SJCRH30 (cell line): ENCODE data around the gene STK32B. TPM values are rescaled to one million over a fixed set of nuclear protein-coding genes. Genes with fewer than 3 reads are reported as not detected.
"Not testable (repeated sequence)": the region's sequence is repeated elsewhere in the genome, so short reads cannot be mapped to it uniquely, and the experiment has no call there.

ENCODE experiments used
- DNase-seq, 2 experiments: peaks; one replicate each; pipeline ENCODE4 v3.0.0-alpha.2; 2015 to 2020
- H3K27ac ChIP-seq: fragments of 250-450 bp; sonication (Bioruptor Pico); 2 replicates; pipeline ENCODE4 v1.5.1; 2020; ENCODE audit warnings: mild to moderate bottlenecking, moderate library complexity
- H3K27me3 ChIP-seq: fragments of 250-450 bp; sonication (Bioruptor Pico); 2 replicates; pipeline ENCODE4 v1.5.1; 2020; ENCODE audit warnings: mild to moderate bottlenecking, moderate library complexity
- H3K36me3 ChIP-seq: fragments of 250-450 bp; sonication (Bioruptor Pico); 2 replicates; pipeline ENCODE4 v1.5.1; 2020; ENCODE audit warnings: mild to moderate bottlenecking, moderate library complexity
- H3K4me1 ChIP-seq: fragments of 250-450 bp; sonication (Bioruptor Pico); 2 replicates; pipeline ENCODE4 v1.5.1; 2020; ENCODE audit warnings: mild to moderate bottlenecking, moderate library complexity
- H3K4me3 ChIP-seq: fragments of 250-450 bp; sonication (Bioruptor Pico); 2 replicates; pipeline ENCODE4 v1.5.1; 2020; ENCODE audit warnings: mild to moderate bottlenecking, moderate library complexity
- H3K9me3 ChIP-seq: fragments of 250-450 bp; sonication (Bioruptor Pico); replicated peaks from 2 replicates; pipeline ENCODE4 v1.5.1; 2020; ENCODE audit warnings: mild to moderate bottlenecking, moderate library complexity
- total RNA-seq: library from RNA; depleted of rRNA; stranded (reverse); fragments of >200 nt; shearing (Covaris generic); gene quantifications from 2 replicates; pipeline ENCODE4 v1.2.3, GENCODE V29; 2014

STK32B gene
- total RNA-seq, 1 experiment from 2014 or later: 0.20 TPM

GRCh38 chr4:5157791-5158770 lies 106.8 kb downstream of the STK32B start:
- no peaks in the 10 kb centered on the region for H3K4me1 ChIP-seq
- no peak for DNase-seq
- no peaks in the 10 kb centered on the region for H3K27me3 ChIP-seq
- H3K36me3 ChIP-seq: no peaks in the 10 kb centered on the region
- no peak overlapping the region for H3K4me3 ChIP-seq
- no peak overlapping the region for H3K27ac ChIP-seq
- H3K9me3 ChIP-seq: no peaks in the 10 kb centered on the region

DNA sequence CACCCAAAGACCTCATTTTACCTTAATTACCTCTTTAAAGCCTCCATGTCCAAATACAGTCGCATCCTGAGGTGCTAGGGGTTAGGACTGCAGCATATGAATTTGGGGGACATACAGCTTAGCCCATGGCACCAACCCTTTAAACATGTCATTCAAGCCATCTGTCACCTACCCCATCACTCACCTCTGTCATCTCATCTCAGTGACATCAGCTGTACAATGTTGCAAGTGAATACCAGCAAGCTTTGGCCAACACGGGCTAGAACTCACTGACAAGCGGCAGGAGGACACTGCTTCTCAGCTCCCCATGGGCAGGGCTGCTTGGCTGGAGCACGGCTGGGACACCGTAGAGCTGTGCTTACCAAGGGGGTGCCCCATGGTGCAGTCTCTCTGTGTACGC lies 107.5 kb downstream of the STK32B start:
- Histone ChIP-seq H3K36me3 (no peaks in the 10 kb centered on the region), H3K27me3 (no peaks in the 10 kb centered on the region), H3K4me1 (no peaks in the 10 kb centered on the region), H3K27ac (no peak overlapping the region), H3K9me3 (no peaks in the 10 kb centered on the region), H3K4me3 (no peak overlapping the region)
- no peak for DNase-seq

- H3K27me3 ChIP-seq: no peaks in the 10 kb centered on the region
- H3K27ac ChIP-seq: no peak overlapping the region
- no peaks in the 10 kb centered on the region for H3K36me3 ChIP-seq
- H3K9me3 ChIP-seq: no peaks in the 10 kb centered on the region
- no peaks in the 10 kb centered on the region; the same call in 1 of the 2 replicates for H3K4me1 ChIP-seq
- DNase-seq: no peak
- H3K4me3 ChIP-seq: no peak overlapping the region
Measured at GRCh38 chr4:5160668-5161067, 109.4 kb downstream of the STK32B start.

DNA sequence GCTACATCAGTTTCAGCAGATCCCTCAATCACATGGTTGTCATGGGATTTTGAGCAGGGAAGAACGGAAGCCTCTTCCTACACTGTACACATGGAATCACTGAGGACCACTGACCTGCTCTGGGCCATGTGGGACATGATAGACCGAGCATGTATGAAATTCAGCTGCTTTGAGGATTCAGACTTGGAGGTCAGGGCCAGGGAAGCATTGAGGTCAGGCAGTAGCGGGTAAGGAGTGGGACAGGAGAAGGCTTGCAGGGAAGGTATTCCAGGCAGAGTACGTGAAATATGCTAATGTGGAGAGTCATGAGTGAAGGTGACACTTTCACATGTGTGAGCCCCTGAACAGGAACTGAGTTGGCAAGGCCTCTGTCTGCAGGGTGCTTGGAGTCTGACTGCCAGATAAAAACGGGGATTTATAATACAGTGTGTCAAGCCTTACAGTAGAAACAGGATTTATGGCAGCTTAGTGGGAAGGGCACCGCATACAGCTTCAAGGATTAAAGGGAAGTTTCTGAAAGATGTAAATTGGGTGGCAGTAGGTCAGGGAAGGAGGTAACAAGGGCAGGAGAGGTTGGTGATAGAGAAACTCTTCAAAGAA lies 111.7 kb downstream of the STK32B start:
- Histone ChIP-seq H3K36me3 (no peaks in the 10 kb centered on the region), H3K4me1 (peaks cover 6% of the 10 kb centered on the region), H3K27ac (no peak overlapping the region), H3K4me3 (no peak overlapping the region), H3K9me3 (no peaks in the 10 kb centered on the region), H3K27me3 (no peaks in the 10 kb centered on the region)
- DNase-seq: no peak

- H3K27ac ChIP-seq: no peak overlapping the region
- H3K9me3 ChIP-seq: no peaks in the 10 kb centered on the region
- no peak overlapping the region for H3K4me3 ChIP-seq
- H3K36me3 ChIP-seq: no peaks in the 10 kb centered on the region
- no peaks in the 10 kb centered on the region for H3K27me3 ChIP-seq
- H3K4me1 ChIP-seq: peaks cover 6% of the 10 kb centered on the region
- no peak for DNase-seq
Measured at GRCh38 chr4:5164221-5164912, 113.1 kb downstream of the STK32B start.

DNA sequence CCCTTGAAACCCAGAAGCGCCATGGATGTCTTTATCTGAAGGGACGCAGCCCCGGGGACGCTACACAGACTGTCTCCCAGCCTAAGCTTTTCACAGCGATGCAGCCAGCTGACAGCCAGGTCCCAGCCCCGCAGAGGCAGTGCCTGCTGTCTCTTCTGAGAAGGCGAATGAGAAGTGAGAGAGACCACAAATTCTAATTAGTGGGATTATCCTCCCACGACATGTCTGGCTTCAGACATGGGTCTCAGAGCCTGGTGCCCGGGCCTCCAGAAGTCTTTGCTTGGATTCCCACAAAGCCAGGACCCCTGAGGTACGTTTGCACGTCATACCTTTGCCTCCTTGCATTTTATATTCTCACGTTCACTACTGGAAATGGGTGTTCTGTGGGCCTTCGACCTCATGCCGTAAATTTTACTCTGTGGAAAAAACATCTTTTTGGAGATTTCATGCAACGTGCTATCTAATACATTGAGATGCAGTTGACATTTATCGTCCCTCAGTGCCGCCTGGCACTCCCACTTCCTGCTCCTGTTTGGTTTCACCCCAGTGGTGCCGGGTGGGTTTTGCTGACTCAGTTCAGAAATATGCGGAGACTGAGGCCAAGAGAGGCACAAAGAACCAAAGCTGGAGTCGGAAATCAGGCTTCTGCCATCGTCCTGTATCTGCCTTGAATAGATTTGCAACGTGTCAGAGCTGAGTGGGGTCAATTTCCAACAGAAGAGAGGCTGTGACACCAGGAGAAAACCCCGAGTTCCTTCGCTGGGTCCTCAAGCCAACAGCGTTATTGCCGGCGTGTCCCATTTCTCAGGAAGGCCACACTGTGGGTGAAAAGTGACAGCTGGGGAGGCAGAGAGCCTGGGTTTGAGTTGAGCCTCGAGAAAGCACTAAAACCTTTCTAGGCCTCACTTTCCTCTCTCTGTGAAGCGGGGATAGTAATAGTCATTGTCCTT lies 114.4 kb downstream of the STK32B start:
- Histone ChIP-seq H3K9me3 (no peaks in the 10 kb centered on the region), H3K27ac (peak overlapping the region; percentile 58), H3K4me1 (peaks cover 6% of the 10 kb centered on the region), H3K36me3 (no peaks in the 10 kb centered on the region), H3K4me3 (peak overlapping the region; percentile 28), H3K27me3 (no peaks in the 10 kb centered on the region)
- peak; percentile 58 to 64 for DNase-seq

DNA sequence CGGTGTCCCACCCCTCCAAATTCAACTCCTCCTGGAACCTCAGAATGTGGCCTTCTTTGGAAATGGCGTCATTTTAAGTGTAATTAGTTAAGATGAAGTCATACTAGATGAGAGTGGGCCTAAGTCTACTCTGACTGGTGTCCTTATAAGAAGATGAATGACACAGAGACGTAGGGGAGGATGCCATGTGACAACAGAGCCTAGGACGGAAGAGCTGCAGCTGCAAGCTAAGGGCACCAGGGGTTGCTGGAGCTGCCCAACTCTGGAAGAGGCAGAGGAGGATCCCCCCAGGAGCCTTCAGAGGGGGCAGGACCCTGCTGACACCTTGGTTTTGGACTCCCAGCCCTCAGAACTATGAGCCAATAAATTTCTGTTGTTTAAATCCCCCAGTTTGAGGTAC lies 115.1 kb downstream of the STK32B start:
- Histone ChIP-seq H3K4me1 (peaks cover 6% of the 10 kb centered on the region), H3K4me3 (no peak overlapping the region), H3K36me3 (no peaks in the 10 kb centered on the region), H3K9me3 (no peaks in the 10 kb centered on the region), H3K27ac (peak overlapping the region; percentile 58), H3K27me3 (no peaks in the 10 kb centered on the region)
- DNase-seq: no peak

DNA sequence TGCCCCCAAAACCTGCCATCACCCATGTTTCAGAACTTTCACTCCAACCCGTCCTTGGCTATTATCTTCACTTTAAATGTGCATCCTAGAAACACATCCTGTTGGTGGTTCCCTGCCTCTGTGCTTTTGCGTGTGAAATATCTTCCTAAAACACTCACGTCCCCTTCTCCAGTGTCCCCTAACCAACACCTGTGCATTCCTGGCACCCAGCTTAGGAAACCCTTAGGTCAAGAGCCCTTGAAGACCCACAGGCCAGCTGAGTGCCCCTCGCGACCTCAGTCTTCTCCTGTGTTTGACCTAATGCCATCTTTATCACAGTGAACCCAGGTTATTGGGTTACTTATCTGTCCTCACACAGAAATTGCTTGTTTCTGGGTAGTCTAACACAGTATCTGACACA lies 117.6 kb downstream of the STK32B start:
- H3K27ac ChIP-seq: no peak overlapping the region
- DNase-seq: no peak
- no peaks in the 10 kb centered on the region for H3K9me3 ChIP-seq
- no peaks in the 10 kb centered on the region for H3K36me3 ChIP-seq
- no peaks in the 10 kb centered on the region for H3K27me3 ChIP-seq
- H3K4me3 ChIP-seq: no peak overlapping the region
- H3K4me1 ChIP-seq: peaks cover 6% of the 10 kb centered on the region

GRCh38 chr4:5175836-5176235 lies 124.6 kb downstream of the STK32B start:
- not testable (repeated sequence) for H3K27ac ChIP-seq, H3K4me3 ChIP-seq, H3K27me3 ChIP-seq, DNase-seq, H3K36me3 ChIP-seq, H3K9me3 ChIP-seq, H3K4me1 ChIP-seq

GRCh38 chr4:5184606-5185005 lies 133.3 kb downstream of the STK32B start:
- Histone ChIP-seq H3K27ac (no peak overlapping the region), H3K27me3 (peaks cover 7% of the 10 kb centered on the region; the same call in 1 of the 2 replicates), H3K4me3 (no peak overlapping the region), H3K36me3 (no peaks in the 10 kb centered on the region), H3K4me1 (no peaks in the 10 kb centered on the region), H3K9me3 (no peaks in the 10 kb centered on the region)
- DNase-seq: no peak

- no peak for DNase-seq
- Histone ChIP-seq H3K4me3 (no peak overlapping the region), H3K27me3 (peaks cover 7% of the 10 kb centered on the region; the same call in 1 of the 2 replicates), H3K36me3 (no peaks in the 10 kb centered on the region), H3K4me1 (no peaks in the 10 kb centered on the region), H3K27ac (no peak overlapping the region), H3K9me3 (no peaks in the 10 kb centered on the region)
Measured at GRCh38 chr4:5185551-5185950, 134.3 kb downstream of the STK32B start.

DNA sequence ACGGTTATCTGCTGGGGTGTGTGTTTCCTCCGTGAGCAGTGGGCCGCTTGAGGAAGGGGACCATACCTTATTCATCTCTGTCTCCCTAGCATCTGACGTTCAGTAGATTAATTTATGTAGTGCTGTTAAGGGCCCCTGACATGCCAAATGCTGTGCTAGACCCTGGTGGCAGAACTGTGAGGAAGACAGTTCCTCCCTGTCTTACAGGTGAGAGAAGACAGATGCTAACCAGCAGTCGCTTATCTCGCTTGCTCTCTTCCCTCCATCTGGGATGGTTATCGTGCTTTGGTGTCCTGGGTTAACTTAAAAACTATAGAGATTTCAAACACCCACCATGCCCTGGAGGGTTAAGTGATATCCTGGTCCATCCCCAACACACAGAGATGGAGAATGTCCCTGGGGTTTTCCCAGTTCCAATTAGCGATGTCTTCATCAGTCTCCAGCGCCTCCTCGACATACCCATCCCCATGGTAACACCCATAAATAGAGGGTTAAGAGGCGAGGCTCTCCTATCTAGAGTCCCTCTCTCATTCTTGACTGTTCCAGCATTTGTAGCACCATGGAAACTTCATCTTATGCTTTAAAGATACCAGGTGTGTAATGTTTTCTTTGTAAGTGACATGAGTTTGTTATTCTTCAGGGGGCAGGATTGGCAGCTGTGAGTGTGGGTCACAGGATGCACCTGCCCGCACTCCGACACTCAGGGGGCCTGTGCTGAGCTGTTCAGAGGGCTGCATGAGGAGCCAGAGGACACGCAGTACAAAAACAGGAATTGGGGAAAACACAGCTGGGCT lies 135.2 kb downstream of the STK32B start:
- H3K4me3 ChIP-seq: no peak overlapping the region
- no peaks in the 10 kb centered on the region for H3K9me3 ChIP-seq
- H3K36me3 ChIP-seq: no peaks in the 10 kb centered on the region
- no peak for DNase-seq
- H3K27ac ChIP-seq: no peak overlapping the region
- peaks cover 7% of the 10 kb centered on the region for H3K27me3 ChIP-seq
- H3K4me1 ChIP-seq: no peaks in the 10 kb centered on the region

DNA sequence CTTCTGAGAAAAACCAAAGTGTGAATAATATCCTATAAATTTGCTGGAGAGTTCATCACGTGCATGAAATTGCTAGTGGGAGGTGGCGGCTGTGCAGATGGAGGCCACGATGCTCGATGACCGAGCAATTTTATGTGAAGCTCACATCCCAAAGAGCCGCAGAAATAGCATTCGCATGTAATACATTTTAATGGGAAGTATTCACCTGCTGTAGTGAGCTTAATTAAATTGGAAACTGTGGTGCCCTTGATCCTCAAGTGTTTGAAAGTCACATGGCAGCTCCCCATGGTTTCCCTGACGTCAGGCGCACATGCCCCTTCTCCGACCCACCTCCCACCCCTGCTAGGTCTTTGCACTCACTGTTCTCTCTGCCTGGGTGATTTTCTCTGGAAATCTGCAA lies 136.8 kb downstream of the STK32B start:
- Histone ChIP-seq H3K27me3 (peaks cover 7% of the 10 kb centered on the region), H3K4me3 (no peak overlapping the region), H3K36me3 (no peaks in the 10 kb centered on the region), H3K27ac (no peak overlapping the region), H3K9me3 (no peaks in the 10 kb centered on the region), H3K4me1 (no peaks in the 10 kb centered on the region)
- no peak for DNase-seq
